ELR (cell line): ENCODE results near the gene LSM14B.

Experiments
- DNase-seq: peaks from one replicate; pipeline ENCODE4 v3.0.0-alpha.2; 2015; ENCODE audit warnings: low read depth

Gene LSM14B

GRCh38 chr20:62133051-62133845 lies 11.0 kb downstream of the LSM14B start:
- DNase-seq: no peak

DNA sequence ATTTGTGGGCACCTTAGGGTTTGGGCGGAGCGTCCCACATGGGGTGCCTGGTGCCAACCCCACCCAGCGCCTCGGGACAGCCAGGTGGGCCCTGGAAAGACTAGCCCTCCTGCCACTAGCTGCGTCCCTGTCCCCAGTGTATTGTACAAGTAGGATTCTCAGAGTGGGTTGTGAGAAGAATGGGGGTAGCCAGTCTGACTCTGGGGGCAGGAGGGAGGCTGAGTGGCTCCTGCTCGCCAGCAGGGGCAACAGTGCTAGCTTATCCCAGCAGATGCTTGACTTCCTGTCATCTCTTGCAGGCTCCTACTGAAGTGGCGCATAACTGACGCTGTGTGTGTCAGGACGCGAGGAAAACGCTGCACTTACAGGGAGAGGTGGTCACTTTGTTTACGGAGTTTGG lies 11.6 kb downstream of the LSM14B start:
- peak; percentile 37 for DNase-seq

GRCh38 chr20:62134735-62135231 lies 12.5 kb downstream of the LSM14B start:
- peak; percentile 41 for DNase-seq

- no peak for DNase-seq
These were observed 13.4 kb downstream of the LSM14B start for GRCh38 chr20:62135573-62136266.

GRCh38 chr20:62136283-62137091 lies 14.2 kb downstream of the LSM14B start:
- DNase-seq: peak; percentile 75

GRCh38 chr20:62137092-62137384 lies 14.8 kb downstream of the LSM14B start:
- no peak for DNase-seq

- DNase-seq: no peak
These were observed 15.4 kb downstream of the LSM14B start for GRCh38 chr20:62137478-62138203.

- no peak for DNase-seq
These were observed 15.9 kb downstream of the LSM14B start for GRCh38 chr20:62138204-62138543.

DNA sequence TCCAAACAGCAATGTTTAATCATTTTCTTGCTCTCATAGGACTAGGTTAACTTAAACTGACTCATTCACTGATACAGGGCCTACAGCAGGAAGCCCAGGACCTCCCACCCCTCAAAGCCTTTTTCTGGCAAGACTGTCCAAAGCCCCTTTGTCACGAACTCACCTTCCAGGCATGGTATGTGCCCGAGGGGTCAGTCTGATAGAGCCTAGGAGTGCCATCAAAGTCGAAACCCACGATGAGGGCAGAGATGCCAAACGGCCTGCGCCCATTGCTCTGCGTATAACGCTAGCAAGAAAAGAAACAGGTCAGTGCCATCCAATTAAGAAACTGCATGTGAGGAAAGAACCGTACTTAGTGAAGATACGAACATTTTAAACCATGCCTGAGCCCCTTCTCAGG lies 16.6 kb downstream of the LSM14B start:
- DNase-seq: no peak

DNA sequence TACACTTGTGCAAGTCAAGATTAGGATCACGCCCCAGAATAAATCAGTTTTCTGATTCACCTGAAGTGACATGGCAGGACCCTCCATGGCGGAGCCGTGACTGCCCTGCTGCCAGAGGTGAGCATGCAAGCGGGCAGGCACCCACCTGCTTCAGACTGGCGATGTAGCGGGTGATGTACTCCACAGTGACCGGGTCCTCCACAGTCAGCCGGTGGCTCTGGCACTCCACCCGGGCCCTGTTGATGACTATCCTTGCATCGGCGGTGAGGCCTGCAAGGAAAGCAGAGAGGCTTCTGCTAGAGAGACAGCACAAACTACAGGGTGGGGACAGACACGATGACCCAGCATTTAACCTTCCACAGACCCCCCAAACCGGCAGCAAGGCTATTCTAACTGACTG lies 17.4 kb downstream of the LSM14B start:
- no peak for DNase-seq

DNA sequence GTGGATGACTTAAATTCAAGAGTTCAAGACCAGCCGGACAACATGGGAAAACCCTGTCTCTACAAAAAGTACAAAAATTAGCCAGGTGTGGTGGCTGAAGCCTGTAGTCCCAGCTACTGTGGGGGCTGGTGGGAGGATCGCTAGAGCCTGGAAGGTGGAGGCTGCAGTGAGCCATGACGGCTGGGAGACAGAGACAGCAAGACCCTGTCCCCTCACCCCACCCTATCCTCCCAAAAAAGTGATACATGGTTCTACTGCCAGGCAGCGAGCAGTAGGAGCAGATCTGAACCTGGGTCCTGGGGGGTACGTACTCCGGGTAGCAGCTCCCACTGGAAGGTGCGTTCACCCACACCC lies 18.7 kb downstream of the LSM14B start:
- DNase-seq: no peak

DNA sequence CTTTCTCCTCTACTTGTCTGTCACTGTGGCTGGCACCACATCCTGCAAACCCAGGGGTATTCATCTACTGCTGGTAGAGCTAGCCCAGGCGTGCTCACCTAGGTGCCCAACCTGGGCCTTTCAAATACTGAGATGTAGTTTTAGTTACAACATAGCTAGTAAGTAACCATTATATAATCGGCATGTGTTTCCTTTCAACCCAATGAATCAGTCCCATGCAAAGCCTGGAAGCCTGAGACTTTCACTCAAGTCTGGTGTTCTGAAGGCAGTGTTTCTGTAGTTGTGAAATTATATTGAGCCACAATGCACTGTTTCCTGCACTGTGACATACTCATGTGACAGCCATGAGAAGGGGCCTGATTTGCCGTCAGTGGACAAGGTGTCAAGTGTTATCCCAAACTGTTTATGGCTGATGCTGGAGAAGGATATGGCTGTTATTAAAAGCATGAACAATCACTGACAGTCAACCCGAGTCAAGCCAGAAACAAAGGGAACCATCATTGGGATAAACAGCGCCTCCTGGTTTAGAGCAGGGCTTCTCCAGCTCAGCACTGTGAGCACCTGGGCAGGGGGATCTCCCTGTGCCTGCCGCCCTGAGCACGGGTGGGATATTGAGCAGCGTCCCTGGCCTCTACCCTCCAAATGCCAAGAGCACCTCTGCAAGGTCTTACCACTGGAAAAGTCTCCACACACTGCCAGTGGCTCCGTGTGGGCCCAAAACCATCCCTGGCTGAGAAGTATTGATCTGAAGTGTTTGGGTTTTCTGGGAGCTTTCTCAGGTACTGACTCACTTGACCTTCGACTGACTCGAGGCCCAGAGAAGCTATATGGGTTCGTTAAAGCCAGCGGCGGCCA lies 19.3 kb downstream of the LSM14B start:
- DNase-seq: peak; percentile 64

- peak; percentile 46 for DNase-seq
These were observed 20.2 kb downstream of the LSM14B start for GRCh38 chr20:62142252-62143080.

DNA sequence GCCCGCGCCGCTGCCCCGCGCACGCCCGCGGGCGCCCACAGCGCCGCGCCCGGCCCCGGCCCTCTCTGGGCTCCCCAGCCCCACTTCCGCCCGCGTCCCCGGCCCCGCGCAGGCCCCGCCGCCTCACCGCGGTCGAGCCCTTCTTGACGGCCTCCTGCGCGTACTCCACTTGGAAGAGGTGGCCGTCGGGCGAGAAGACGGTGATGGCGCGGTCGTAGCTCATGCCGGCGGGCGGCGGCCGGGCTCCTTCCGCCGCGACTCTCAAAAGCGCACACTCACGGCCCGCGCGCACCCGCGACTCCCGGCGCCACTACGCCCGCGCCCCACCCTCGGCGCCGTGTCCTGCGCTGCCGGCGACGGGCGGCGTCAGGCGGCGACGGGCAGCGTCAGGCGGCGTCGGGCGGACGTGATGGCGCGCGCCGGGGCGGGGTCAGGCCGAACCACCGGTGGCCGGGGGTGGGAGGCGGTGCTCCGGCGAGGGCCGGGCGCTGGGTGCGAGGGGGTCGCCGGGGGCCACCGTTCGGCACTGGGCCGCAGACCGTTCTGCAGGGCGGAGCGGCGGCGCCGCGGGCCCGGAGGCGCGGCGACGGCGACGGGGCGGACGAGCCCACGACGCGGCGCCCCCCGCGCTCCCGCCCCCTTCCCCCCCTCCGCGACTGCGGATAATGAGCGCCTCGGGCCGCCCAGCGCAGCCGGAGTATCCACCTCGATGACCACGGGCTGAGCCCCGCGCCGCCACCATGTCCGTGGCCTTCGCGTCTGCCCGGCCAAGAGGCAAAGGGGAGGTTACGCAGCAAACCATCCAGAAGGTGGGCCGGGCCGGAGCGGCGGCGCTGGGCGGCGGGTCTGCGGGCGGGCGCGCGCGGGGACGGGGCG lies 21.0 kb downstream of the LSM14B start, which contains the start of the genes PSMA7 and SS18L1:
PSMA7 (minus strand) TSS at position 314 of the 876 bp plus-strand sequence; CDS start at position 223, 91 bp downstream.
SS18L1 (plus strand) TSS at position 689 of the 876 bp plus-strand sequence; CDS start at position 741, 52 bp downstream.
- peak; percentile 93 for DNase-seq

DNA sequence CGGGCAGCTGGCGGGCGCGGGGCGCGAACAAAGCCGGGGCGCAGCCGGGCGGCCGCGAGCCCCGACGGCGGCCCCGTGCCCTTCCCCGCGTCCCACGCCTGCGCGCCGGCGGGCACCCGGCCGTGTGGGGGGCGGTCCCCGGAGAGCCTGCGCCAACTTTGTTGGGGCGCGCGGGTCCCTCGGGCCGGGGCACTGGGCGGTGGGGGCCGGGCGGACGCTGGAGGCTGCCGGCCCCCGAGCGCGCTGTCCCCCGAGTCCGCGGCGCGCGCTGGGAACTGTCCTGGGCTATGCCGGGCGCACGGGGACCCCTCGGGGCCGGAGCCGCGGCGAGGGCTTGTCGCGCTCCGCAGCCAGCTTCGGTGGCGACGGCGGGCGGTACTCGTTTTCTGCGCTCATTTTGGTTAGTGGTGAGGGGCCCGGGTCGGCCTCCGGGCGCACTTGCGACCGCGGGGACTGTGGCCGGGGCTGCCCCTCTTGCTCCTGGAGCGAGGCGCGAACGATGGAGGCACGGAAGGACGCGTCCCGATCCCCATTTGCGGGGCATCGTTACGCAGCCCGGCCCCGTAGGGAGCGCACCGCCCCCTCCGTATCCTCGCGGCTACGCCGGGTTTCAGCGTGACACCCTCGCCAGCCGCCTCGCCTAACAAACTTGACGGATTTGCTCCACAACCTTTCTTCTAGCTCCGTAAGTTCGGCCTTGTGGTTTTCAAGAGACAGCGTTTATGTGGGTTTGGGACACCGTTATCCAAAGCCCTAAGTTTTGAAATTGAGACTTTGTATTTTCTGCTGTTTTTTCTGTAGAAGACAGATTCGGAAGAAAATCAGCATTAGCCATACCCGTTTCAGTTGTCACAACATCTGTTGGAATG lies 21.9 kb downstream of the LSM14B start:
- peak; percentile 83 for DNase-seq

GRCh38 chr20:62145688-62146018 lies 23.4 kb downstream of the LSM14B start:
- no peak for DNase-seq

- DNase-seq: no peak
These were observed 23.9 kb downstream of the LSM14B start for GRCh38 chr20:62146019-62146755.
